Measurements from ENCODE around the gene UBE2J1.

- no peak for TF ChIP-seq POLR2AphosphoS5 (IDR thresholded peaks at IDR 0.05; ENCODE audit: low read depth, low read length)
- TF ChIP-seq POLR2A (IDR thresholded peaks at IDR 0.05; ENCODE audit: low read depth, low read length), result no peak
- no peak for TF ChIP-seq TAF1 (IDR thresholded peaks at IDR 0.05; ENCODE audit: borderline replicate concordance, low read depth, low read length)
Observed at GRCh38 chr6:89311530-89311852, 41.0 kb downstream of the UBE2J1 start.

Measured in GM12892 (cell line).